Activated T-cell treated with anti-CD3 and anti-CD28 coated beads, Interleukin-2, amount 50 U/mL, for 72 hours (primary cell): ENCODE data around the gene SFXN5. TPM values are rescaled to one million over a fixed set of nuclear protein-coding genes. Genes with fewer than 3 reads are reported as not detected.
"Not testable (repeated sequence)": the region's sequence is repeated elsewhere in the genome, so short reads cannot be mapped to it uniquely, and the experiment has no call there.

Experiments used
- ATAC-seq, 2 donors: fragments of 150-1000 bp; cut with Tn5 transposase; replicated peaks in 1 of 2; 2 replicates each; pipeline ENCODE4 v1.10.0; 2021; ENCODE audit warnings: moderate library complexity in 2 of 2, mild to moderate bottlenecking in 1 of 2
- DNase-seq, 2 donors: peaks; one replicate each; pipeline ENCODE4 v3.0.0; 2021 to 2022; ENCODE audit warnings: mixed read lengths in 1 of 2
- H3K27ac Mint-ChIP-seq: one replicate; pipeline ENCODE4 v1.8.0; 2022; ENCODE audit warnings: mild to moderate bottlenecking, moderate library complexity, mixed read lengths
- H3K27me3 Mint-ChIP-seq: one replicate; pipeline ENCODE4 v1.8.0; 2022; ENCODE audit warnings: low read depth, mixed read lengths
- H3K36me3 Mint-ChIP-seq, 2 donors: one replicate each; pipeline ENCODE4 v1.8.0; 2022; ENCODE audit warnings: mixed read lengths in 2 of 2, mild to moderate bottlenecking in 1 of 2; ENCODE audit not compliant: insufficient read depth in 2 of 2
- H3K4me1 Mint-ChIP-seq: one replicate; pipeline ENCODE4 v1.8.0; 2022; ENCODE audit warnings: low read depth, mixed read lengths
- H3K4me3 Mint-ChIP-seq, 2 donors: one replicate each; pipeline ENCODE4 v1.8.0; 2022; ENCODE audit warnings: mild to moderate bottlenecking in 2 of 2, mixed read lengths in 2 of 2, moderate library complexity in 2 of 2
- H3K9me3 Mint-ChIP-seq, 2 donors: one replicate each; pipeline ENCODE4 v1.8.0; 2022; ENCODE audit warnings: mixed read lengths in 2 of 2
- total RNA-seq, 2 donors: library from RNA; stranded (reverse); gene quantifications; one replicate each; pipeline ENCODE4 v1.2.3, GENCODE V29; 2022

SFXN5 gene
- total RNA-seq, 2 donors from 2014 or later: 9.1 to 10.1 TPM

GRCh38 chr2:73069041-73069854 lies 2.3 kb downstream of the SFXN5 start:
- no peak for DNase-seq
- Mint-ChIP-seq H3K4me1 (peaks cover 32% of the 10 kb centered on the region), H3K27me3 (no peaks in the 10 kb centered on the region), H3K27ac (peak overlapping the region; percentile 66), H3K36me3 (no peaks in the 10 kb centered on the region), H3K9me3 (no peaks in the 10 kb centered on the region), H3K4me3 (peak overlapping the region; percentile 88 to 92)
- no peak for ATAC-seq

DNA sequence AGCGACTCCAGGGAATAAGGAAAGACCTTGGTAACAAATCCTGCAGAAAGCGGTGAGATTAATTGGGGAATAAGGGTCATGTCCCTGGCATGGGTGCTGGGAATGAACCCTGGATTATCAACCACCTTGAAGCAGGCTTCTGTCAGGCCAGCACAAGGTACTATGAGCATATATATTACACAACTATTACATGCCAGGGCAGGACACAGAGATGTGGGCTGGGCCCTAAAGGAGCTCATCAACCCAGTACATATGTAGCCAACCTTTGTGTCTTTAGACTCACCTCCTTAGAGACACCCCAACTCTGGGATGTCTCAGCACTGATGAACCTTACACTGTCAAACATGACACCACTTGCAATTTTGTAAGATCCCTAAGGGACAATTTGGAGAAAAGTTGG lies 3.4 kb downstream of the SFXN5 start:
- H3K27ac Mint-ChIP-seq: no peak overlapping the region
- no peaks in the 10 kb centered on the region for H3K36me3 Mint-ChIP-seq
- no peaks in the 10 kb centered on the region for H3K9me3 Mint-ChIP-seq
- H3K4me1 Mint-ChIP-seq: peaks cover 43% of the 10 kb centered on the region
- DNase-seq (no peak), ATAC-seq (no peak)
- H3K27me3 Mint-ChIP-seq: no peaks in the 10 kb centered on the region
- H3K4me3 Mint-ChIP-seq: no peak overlapping the region

GRCh38 chr2:73067043-73067442 lies 4.5 kb downstream of the SFXN5 start:
- no peak for DNase-seq
- no peak for ATAC-seq
- H3K27me3 Mint-ChIP-seq: no peaks in the 10 kb centered on the region
- H3K27ac Mint-ChIP-seq: no peak overlapping the region
- peaks cover 45% of the 10 kb centered on the region for H3K4me1 Mint-ChIP-seq
- H3K4me3 Mint-ChIP-seq: no peak overlapping the region
- no peaks in the 10 kb centered on the region for H3K9me3 Mint-ChIP-seq
- no peaks in the 10 kb centered on the region for H3K36me3 Mint-ChIP-seq

DNA sequence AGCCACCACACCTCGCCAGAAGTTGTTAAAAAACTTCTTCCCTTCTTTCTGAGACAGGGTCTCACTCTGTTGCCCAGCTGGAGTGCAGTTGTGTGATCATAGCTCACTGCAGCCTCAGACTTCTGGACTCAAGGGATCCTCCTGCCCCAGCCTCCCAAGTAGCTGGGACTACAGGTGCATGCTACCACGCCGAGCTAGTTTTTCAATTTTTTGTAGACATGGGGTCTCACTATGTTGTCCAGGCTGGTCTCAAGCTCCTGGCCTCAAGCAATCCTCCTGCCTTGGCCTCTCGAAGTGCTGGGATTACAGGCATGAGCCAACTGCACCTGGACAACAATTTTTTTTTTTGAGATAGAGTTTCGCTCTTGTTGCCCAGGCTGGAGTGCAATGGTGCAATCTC lies 6.4 kb downstream of the SFXN5 start:
- not testable (repeated sequence) for H3K27me3 Mint-ChIP-seq, H3K9me3 Mint-ChIP-seq, ATAC-seq, H3K4me3 Mint-ChIP-seq, H3K27ac Mint-ChIP-seq, H3K36me3 Mint-ChIP-seq, DNase-seq
- peaks cover 39% of the 10 kb centered on the region for H3K4me1 Mint-ChIP-seq

DNA sequence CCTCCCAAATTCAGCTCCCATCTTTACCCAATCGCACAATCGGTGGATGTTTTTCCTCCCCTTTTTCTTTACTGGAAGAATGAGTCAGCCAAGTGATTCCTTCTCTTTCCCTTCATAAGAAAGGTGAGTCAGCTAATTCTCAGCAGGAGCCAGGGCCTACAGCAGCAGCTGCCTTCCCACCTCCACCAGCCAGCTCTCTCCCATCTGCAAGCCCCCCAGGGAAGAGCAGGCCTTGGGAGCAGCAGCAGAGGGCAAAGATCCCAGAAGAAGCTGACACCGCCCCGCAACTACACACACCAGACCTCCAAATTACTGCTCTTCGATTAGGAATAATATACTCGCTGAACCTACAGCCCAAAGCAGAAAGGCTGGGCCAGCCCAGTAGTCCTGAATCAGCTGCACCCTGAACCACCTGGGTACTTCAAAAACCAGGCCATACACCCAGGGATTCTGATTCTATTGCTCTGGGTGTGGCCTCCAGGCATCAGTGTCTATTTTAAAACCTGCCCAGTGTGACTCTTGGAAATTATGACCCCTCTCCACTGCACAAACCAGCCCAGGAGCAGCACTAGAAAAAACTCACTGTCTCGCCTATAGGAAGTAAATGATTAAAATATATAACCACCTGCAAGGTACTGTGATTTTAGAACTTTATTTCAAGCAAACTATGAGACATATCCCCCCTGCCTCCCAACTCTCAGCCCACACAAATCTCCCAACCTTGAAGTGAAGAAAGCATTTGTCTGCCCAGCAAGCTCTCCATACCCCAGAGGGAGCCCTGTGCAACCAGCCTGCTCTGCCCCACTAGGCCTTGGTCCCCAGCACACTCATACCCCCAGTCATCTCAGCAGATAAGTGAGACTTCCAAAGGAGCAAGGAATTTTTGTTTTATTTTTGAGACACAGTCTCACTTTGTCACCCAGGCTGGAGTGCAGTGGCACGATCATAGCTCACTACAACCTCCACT lies 7.3 kb downstream of the SFXN5 start:
- no peak for DNase-seq
- Mint-ChIP-seq H3K36me3 (no peaks in the 10 kb centered on the region), H3K4me3 (no peak overlapping the region), H3K9me3 (no peaks in the 10 kb centered on the region), H3K4me1 (peaks cover 31% of the 10 kb centered on the region), H3K27me3 (no peaks in the 10 kb centered on the region), H3K27ac (peak overlapping the region; percentile 52)
- peak in 1 of 2 donors; percentile 26 for ATAC-seq

DNA sequence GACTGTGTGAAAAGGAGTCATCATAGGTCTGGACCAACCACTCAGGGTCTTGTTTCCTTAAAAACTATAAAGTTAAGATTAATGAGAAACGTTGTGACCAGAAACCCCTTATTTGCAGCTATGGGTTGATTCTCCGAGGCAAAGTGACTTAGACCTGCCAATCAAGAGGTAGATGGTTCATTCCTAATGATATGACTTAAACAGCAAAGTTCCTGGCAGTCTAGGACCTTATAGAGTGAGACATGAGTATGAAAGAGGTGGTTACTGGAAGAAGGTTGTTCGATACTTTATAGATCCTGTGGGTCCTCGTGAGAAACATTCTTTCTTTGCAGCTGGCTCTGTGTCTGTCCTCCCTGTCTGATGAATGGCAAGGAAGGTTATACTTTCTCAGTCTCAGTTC lies 8.0 kb downstream of the SFXN5 start:
- Mint-ChIP-seq H3K27me3 (no peaks in the 10 kb centered on the region), H3K36me3 (no peaks in the 10 kb centered on the region), H3K4me3 (no peak overlapping the region), H3K27ac (no peak overlapping the region), H3K9me3 (no peaks in the 10 kb centered on the region), H3K4me1 (peaks cover 27% of the 10 kb centered on the region)
- ATAC-seq (no peak), DNase-seq (no peak)

- ATAC-seq (no peak), DNase-seq (no peak)
- no peaks in the 10 kb centered on the region for H3K9me3 Mint-ChIP-seq
- peaks cover 5 to 10% of the 10 kb centered on the region in 2 donors for H3K36me3 Mint-ChIP-seq
- H3K27ac Mint-ChIP-seq: no peak overlapping the region
- H3K4me1 Mint-ChIP-seq: peaks cover 15% of the 10 kb centered on the region
- no peaks in the 10 kb centered on the region for H3K27me3 Mint-ChIP-seq
- no peak overlapping the region for H3K4me3 Mint-ChIP-seq
These were observed 12.4 kb downstream of the SFXN5 start for GRCh38 chr2:73059106-73059505.

DNA sequence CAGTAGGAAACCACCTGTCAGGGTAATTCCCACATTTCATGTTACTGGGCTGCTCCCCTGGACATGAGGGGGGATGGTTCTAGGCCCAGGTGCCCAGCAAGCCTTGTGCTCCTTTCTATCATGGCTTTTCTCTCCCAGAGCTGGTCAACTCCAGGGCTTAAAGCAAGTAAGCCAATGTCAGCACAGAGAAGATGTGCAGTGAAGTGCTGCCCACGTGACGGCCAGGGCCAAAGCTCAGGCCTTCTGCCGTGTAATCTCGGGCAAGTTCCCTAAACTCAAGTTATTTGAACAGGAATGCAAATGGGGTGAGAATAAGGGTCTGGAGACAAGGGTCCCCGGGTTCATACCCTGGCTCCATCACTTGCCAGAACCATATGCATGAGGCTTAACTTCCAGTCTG lies 16.5 kb downstream of the SFXN5 start:
- no peaks in the 10 kb centered on the region for H3K9me3 Mint-ChIP-seq
- DNase-seq (no peak), ATAC-seq (no peak)
- H3K27me3 Mint-ChIP-seq: no peaks in the 10 kb centered on the region
- H3K27ac Mint-ChIP-seq: no peak overlapping the region
- H3K4me1 Mint-ChIP-seq: no peaks in the 10 kb centered on the region
- no peak overlapping the region for H3K4me3 Mint-ChIP-seq
- H3K36me3 Mint-ChIP-seq: peaks cover 5 to 10% of the 10 kb centered on the region in 2 donors

- no peak for DNase-seq
These were observed 18.0 kb downstream of the SFXN5 start for GRCh38 chr2:73053316-73054114.

DNA sequence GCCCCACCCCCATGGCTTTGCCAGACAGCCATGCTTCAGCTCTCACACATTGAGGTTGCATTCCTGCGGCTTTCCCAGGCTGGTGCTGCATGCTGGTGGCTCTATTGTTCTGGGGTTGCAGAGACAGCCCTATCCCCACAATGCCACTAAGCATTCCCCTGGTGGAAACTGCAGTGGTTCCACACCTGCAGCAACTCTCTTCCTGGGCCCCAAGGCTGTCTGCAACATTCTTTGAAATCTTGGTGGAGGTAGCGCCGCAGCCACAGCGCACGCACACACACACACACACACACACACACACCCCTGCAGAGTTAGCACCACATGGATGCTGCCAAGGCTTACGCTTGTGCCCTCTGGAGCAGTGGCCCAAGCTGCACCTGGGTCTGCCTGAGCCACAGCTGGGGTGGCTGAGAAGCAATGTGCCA lies 21.4 kb downstream of the SFXN5 start:
- H3K36me3 Mint-ChIP-seq: no peaks in the 10 kb centered on the region

More at GRCh38 chr2:73053316-73054114, 18.0 kb downstream of the SFXN5 start:
- Mint-ChIP-seq H3K27me3 (no peaks in the 10 kb centered on the region), H3K27ac (no peak overlapping the region), H3K36me3 (peaks cover 5 to 10% of the 10 kb centered on the region in 2 donors), H3K4me1 (no peaks in the 10 kb centered on the region), H3K4me3 (no peak overlapping the region), H3K9me3 (no peaks in the 10 kb centered on the region)
- ATAC-seq: no peak

GRCh38 chr2:73043929-73044832 lies 27.3 kb downstream of the SFXN5 start:
- ATAC-seq: peak; percentile 28 to 31
- H3K9me3 Mint-ChIP-seq: no peaks in the 10 kb centered on the region
- no peak overlapping the region for H3K27ac Mint-ChIP-seq
- no peak for DNase-seq
- peaks cover 12% of the 10 kb centered on the region for H3K4me1 Mint-ChIP-seq
- no peak overlapping the region for H3K4me3 Mint-ChIP-seq
- no peaks in the 10 kb centered on the region for H3K36me3 Mint-ChIP-seq
- H3K27me3 Mint-ChIP-seq: no peaks in the 10 kb centered on the region

More for the DNA sequence above, 21.4 kb downstream of the SFXN5 start:
- Mint-ChIP-seq H3K27ac (no peak overlapping the region), H3K4me1 (no peaks in the 10 kb centered on the region), H3K27me3 (no peaks in the 10 kb centered on the region), H3K4me3 (no peak overlapping the region), H3K9me3 (no peaks in the 10 kb centered on the region)
- DNase-seq (no peak), ATAC-seq (no peak)

- ATAC-seq: no peak
- Mint-ChIP-seq H3K27ac (no peak overlapping the region), H3K9me3 (no peaks in the 10 kb centered on the region), H3K4me3 (no peak overlapping the region), H3K36me3 (no peaks in the 10 kb centered on the region), H3K4me1 (peaks cover 12% of the 10 kb centered on the region), H3K27me3 (no peaks in the 10 kb centered on the region)
- no peak for DNase-seq
These were observed 28.2 kb downstream of the SFXN5 start for GRCh38 chr2:73043276-73043675.
